NCI-H82 treated with DMSO at 0.1 percent for 48 hours (cell line): ENCODE measurements around the gene GNE.
A peak's percentile ranks its signal among the peaks of the same experiment; 100 is the strongest.
"Not testable (repeated sequence)": the region's sequence is repeated elsewhere in the genome, so short reads cannot be mapped to it uniquely, and the experiment has no call there.

Source experiments
- DNase-seq: peaks from one replicate; lab custom pipeline; 2025; ENCODE audit not compliant: unreplicated experiment; lab: John Stamatoyannopoulos, UW

GNE gene

GRCh38 chr9:36211510-36211909 is 46.7 kb downstream of the GNE start:
- DNase-seq: peak; percentile 6

- DNase-seq: no peak
Measured at GRCh38 chr9:36210722-36211121, 47.5 kb downstream of the GNE start.

- DNase-seq: peak; percentile 12
Measured at GRCh38 chr9:36208521-36209253, 49.6 kb downstream of the GNE start.

GRCh38 chr9:36207546-36208012 is 50.7 kb downstream of the GNE start:
- DNase-seq: no peak

GRCh38 chr9:36207016-36207415 is 51.2 kb downstream of the GNE start:
- no peak for DNase-seq

GRCh38 chr9:36204906-36205547 is 53.2 kb downstream of the GNE start:
- no peak for DNase-seq

GRCh38 chr9:36194326-36195000 is 63.8 kb downstream of the GNE start:
- DNase-seq: no peak

GRCh38 chr9:36193023-36193422 is 65.2 kb downstream of the GNE start:
- DNase-seq: no peak

- no peak for DNase-seq
Measured at GRCh38 chr9:36192196-36192595, 66.1 kb downstream of the GNE start.

- no peak for DNase-seq
Measured at GRCh38 chr9:36191686-36192085, 66.6 kb downstream of the GNE start.

GRCh38 chr9:36191290-36191645 is 67.0 kb downstream of the GNE start:
- no peak for DNase-seq

- DNase-seq: peak; percentile 97
Measured at GRCh38 chr9:36190388-36191289, 67.6 kb downstream of the GNE start, which contains the start of gene CLTA. TSS of gene CLTA (plus strand) at chr9:36190921. CDS start at chr9:36191057, 136 bp downstream.

- DNase-seq: no peak
Measured at GRCh38 chr9:36189976-36190375, 68.3 kb downstream of the GNE start.

GRCh38 chr9:36188212-36188611 is 70.0 kb downstream of the GNE start:
- no peak for DNase-seq

- no peak for DNase-seq
Measured at GRCh38 chr9:36187414-36187813, 70.8 kb downstream of the GNE start.

GRCh38 chr9:36180243-36180642 is 78.0 kb downstream of the GNE start:
- DNase-seq: not testable (repeated sequence)

- no peak for DNase-seq
Measured at GRCh38 chr9:36177571-36177970, 80.7 kb downstream of the GNE start.

- DNase-seq: not testable (repeated sequence)
Measured at GRCh38 chr9:36176496-36176895, 81.8 kb downstream of the GNE start.

- DNase-seq: not testable (repeated sequence)
Measured at GRCh38 chr9:36175209-36175608, 83.0 kb downstream of the GNE start.

- DNase-seq: no peak
Measured at GRCh38 chr9:36174731-36175130, 83.5 kb downstream of the GNE start.

GRCh38 chr9:36174271-36174670 is 84.0 kb downstream of the GNE start:
- DNase-seq: no peak
